Measurements from ENCODE around the gene NEU4.
"Not testable (repeated sequence)": the region's sequence is repeated elsewhere in the genome, so short reads cannot be mapped to it uniquely, and the experiment has no call there.

The NEU4 gene

GRCh38 chr2:241823531-241824437, 14.8 kb downstream of the NEU4 start:
- not testable (repeated sequence) for DNase-seq (ENCODE audit: extremely low spot score, insufficient read length, low read depth); FAIRE-seq

DNA sequence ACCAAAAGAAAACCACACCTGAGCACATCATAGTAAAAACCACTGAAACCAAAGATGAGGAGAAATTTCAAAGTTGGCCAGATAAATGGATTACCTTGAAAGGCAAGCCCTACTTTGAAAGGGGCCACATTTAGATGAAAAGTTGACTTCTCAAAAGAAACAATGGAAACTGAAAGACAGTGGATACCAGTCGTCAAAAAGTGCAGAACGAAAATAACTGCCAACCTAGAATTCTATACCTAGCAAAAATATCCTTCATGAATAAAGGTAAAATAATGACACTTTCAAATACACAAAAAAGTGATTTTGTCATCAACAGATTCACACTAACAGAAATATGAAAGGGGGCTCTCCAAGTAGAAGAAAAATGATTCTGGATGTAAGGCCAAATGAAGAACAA, 18.4 kb downstream of the NEU4 start:
- no peak for DNase-seq (ENCODE audit: extremely low spot score, insufficient read length, low read depth)
- no peak for FAIRE-seq

DNA sequence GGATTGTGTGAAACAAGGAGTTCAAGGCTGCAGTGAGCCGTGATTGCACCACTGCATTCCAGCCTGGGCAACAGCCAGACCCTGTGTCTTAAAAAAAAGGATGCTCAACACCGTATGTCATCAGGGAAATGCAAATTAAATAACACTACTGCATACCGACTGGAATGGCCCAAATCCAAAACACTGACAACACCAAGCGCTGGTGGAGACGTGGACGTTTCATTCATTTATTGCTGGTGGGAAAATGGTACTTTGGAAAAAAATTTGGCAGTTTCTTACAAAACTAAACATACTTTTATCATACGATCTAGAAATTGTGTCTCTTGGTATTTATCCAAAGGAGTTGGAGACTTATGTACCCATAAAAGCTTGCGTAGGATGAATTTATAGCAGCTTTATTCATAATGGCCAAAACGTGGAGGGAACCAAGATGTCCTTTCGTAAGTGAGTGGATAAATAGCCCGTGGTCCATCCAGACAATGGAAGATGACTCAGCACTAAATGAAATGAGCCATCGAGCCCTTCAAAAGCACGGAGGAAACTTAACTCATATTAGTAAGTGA, 24.2 kb downstream of the NEU4 start:
- no peak for FAIRE-seq
- no peak for DNase-seq (ENCODE audit: extremely low spot score, insufficient read length, low read depth)

GRCh38 chr2:241833756-241834526, 24.9 kb downstream of the NEU4 start:
- not testable (repeated sequence) for FAIRE-seq; DNase-seq (ENCODE audit: extremely low spot score, insufficient read length, low read depth)

GRCh38 chr2:241834527-241835210, 25.7 kb downstream of the NEU4 start:
- no peak for DNase-seq (ENCODE audit: extremely low spot score, insufficient read length, low read depth)
- no peak for FAIRE-seq

GRCh38 chr2:241835611-241836010, 26.6 kb downstream of the NEU4 start:
- FAIRE-seq = no peak
- DNase-seq (ENCODE audit: extremely low spot score, insufficient read length, low read depth) = no peak

GRCh38 chr2:241836292-241836691, 27.3 kb downstream of the NEU4 start:
- FAIRE-seq (no peak), DNase-seq (ENCODE audit: extremely low spot score, insufficient read length, low read depth) (no peak)

GRCh38 chr2:241837197-241837965, 28.4 kb downstream of the NEU4 start:
- FAIRE-seq (no peak), DNase-seq (ENCODE audit: extremely low spot score, insufficient read length, low read depth) (no peak)

DNA sequence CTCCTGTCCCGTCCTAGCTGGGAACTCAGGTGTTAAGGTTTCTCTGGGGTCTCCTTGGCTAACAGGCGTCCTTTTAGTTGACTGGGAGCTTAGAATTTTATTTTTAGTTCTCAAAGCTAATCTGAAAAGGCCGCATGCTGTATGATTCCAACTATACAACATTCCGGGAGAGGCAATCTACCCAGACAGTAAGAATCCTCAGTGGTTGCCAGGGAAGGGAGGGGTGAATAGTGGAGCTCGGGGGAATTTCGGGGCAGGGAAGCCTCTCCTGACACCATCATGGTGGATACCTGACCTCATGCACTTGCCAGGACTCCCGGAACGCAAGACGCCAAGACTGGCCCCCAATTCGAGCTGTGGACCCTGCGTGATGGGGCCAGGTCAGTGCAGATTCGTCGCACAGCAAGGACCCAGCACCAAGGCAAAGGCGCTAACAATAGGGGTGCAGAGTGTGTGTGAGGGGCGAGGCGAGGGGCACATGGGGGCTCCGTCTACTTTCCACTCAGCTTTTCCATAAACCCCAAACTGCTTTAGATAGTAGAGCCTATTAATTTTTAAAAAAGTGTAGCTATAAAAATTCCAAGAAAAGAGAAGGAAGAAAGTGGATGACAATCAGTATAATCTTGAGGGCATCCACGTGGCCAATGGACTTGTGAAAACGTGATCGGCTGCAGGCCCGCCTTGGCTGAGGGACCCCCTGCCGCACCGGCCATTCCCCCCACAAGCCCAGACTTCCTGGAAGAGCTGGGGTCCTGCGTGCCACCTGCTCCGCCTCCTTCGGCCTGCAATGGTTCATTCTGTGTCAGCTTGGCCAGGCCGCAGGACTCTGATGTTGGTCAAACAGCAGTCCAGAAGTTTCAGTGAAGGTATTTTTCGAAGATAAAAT, 32.4 kb downstream of the NEU4 start:
- FAIRE-seq (no peak), DNase-seq (ENCODE audit: extremely low spot score, insufficient read length, low read depth) (no peak)

- FAIRE-seq (no peak), DNase-seq (ENCODE audit: extremely low spot score, insufficient read length, low read depth) (no peak)
Observed at GRCh38 chr2:241842067-241842415, 33.0 kb downstream of the NEU4 start.

- FAIRE-seq (peak; percentile 81), DNase-seq (ENCODE audit: extremely low spot score, insufficient read length, low read depth) (no peak)
Observed at GRCh38 chr2:241842620-241843211, 33.7 kb downstream of the NEU4 start.

DNA sequence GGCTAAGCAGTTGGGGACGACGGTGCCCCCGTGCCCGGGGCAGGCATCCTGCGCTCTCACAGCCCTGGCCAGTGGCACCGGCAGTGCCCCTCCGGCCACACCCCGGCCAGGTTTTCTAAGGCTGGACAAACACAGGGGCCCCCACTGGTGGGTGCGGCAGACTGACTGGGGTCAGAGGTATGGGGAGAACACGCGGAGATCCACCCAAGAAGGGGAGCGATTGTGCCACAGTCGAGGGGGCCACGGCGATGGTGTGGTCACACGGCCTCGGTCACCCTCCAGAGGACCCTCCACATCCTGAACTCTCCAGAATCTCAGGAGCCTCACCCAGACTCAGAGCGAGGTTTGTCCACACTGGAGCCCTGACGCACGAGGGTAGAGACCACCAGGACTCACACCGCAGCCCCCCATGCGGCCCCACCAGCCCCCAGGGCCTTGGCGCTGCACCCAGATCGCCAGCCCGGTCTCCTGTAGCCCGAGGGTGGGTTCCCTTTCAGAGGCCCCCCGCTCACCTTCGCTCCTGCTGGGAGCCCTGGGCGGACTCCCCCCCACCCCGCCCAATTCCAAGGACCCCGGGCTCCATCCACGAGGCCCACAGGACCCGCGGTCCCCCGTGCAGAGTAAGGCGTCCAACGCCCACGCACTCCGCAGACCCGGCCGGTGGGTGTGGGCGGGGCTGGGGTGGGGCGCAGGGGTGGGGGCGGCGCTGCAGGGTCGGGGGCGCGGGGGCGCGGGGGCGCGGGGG, 34.5 kb downstream of the NEU4 start:
- FAIRE-seq (no peak), DNase-seq (ENCODE audit: extremely low spot score, insufficient read length, low read depth) (no peak)

DNA sequence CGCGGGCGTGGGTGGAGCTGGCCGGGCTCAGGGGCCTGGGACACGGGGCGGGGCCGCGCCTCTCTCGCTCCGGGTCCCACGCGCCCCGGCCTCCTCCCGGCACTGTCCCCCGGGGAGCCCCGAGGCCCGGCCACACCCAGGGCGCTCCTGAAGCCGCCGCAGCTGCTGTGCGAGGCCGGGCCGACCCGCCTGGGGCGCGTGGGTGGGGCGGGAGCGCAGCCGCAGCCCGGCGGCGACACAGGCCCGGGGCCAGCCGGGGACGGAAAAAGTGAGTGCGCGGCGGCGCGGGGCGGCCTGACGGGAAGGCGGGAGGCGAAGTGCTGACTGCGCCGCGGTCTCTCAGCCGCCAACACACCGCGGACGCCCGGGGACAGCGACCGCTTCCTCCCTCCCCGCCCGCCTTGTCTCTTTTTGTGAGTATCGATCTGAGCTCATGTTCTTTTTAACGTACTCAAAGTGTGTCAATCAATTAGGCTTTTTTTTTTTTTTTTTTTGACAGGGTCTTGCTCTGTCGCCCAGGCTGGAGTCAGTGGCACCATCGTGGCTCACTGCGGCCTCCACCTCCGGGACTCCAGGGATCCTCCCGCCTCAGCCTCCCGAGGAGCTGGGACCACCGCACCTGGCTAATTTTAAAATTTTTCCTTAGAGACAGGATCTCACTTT, 35.2 kb downstream of the NEU4 start:
- no peak for DNase-seq (ENCODE audit: extremely low spot score, insufficient read length, low read depth)
- FAIRE-seq = peak; percentile 67

- DNase-seq (ENCODE audit: extremely low spot score, insufficient read length, low read depth) = no peak
- no peak for FAIRE-seq
Observed at GRCh38 chr2:241844831-241845578, 36.0 kb downstream of the NEU4 start.

DNA sequence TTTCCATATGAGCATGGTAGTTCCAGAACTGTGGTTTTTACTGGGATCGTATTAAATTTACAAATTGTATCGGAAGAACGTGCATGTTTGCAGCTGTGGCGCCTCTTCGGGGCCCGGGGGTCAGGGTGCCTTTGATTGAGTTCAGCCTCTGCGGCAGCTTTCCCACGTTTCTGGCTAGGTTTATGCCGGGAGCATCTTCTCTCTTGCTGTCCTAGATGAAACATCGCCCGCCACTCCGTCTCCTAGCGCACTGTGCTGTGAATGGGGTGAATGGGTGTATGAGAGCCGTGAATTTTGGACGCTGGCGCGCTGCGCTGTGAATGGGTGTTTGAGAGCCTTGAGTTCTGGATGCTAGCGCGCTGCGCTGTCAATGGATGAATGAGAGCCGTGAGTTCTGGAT, 37.4 kb downstream of the NEU4 start:
- no peak for FAIRE-seq
- DNase-seq (ENCODE audit: extremely low spot score, insufficient read length, low read depth) = no peak

Data from GM18507 (cell line).